Measurements from ENCODE around the gene WNT3A.

The WNT3A gene

DNA sequence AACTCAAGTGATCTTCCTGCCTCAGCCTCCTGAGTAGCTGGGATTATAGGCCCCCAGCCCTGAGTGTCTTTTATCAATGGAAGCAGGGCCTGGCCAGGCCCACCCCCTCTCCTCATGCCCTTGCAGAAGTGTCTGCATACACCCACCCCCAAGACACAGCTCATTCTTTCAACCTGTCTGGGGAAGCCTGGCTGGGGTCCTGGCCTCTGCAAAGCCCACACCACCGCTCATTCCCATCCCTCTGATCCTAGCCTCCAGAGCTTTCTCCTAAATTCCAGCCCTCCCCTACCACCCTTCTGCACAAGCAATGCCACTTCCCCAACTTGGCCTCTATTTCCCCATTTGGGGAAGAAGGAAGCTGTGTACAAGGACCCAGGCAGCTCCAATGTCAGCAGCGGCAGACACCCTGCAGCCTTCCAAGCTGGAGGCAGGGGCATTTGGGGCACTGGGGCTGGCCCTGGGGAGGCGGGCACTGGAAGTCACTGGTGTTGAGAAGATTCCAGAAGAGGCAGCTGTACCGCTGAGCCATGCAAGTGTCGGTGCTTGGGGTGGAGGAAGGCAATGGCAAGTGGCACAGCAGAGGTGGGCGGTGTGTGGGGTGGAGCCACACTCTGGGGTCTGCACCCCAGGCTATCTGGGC lies 42.0 kb downstream of the WNT3A start:
- DNase-seq = no peak

DNA sequence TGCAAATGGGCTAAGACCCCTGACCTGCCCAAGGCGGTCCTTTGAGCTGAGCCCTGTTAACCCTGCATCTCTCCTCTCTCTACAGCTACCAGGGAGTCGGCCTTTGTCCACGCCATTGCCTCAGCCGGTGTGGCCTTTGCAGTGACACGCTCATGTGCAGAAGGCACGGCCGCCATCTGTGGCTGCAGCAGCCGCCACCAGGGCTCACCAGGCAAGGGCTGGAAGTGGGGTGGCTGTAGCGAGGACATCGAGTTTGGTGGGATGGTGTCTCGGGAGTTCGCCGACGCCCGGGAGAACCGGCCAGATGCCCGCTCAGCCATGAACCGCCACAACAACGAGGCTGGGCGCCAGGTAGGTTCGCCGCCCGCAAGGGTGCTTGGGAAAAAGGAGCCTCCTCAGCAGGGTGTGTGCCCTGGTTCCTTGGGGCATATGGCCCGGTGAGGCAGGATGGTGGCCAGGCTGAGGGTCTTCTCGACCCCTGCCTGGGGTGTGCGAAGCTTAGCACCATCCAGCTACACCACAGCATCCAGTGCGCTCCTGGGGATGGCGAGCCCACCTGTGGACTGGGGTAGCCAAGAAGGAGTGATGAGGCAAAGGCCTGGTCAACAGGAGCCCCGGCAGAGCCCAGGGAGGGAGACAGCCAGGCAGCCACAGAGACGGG lies 43.9 kb downstream of the WNT3A start:
- no peak for DNase-seq

DNA sequence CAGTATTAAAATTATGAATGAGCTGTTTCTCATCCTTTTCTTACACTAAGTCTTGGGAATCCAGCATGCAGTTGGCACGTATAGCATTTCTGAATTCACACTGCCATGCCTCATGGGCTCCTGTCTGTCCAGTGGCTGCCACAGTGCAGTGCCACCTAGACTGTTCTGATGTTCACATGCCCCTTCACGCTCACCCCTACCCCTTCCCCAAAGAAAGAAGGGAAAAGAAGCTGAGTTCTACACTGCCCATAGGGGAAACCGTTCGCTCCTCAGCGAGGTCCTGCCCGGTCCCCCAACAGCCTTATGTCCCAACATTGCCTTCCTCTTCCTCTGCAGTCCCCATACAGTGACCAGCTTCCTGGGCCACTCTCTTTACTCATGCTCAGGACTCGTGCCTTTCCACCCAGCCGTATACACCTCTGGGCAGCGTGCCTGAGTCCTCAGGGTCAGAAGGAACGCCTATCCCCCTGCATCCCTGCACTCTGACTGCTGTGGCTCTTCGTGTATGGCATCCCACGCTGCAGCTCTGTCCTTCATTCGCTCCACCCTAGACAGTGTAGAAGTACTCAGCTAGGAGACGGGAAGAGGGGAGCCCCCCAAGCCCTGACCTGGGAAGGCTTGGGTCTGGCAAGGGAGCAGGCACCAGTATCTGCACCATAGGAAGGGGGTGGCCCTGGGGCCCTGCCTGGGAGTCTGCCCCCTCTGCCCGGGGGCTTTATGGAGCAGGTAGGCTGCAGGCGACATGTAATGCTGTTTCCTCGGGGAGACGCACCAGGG lies 51.6 kb downstream of the WNT3A start:
- no peak for DNase-seq

DNA sequence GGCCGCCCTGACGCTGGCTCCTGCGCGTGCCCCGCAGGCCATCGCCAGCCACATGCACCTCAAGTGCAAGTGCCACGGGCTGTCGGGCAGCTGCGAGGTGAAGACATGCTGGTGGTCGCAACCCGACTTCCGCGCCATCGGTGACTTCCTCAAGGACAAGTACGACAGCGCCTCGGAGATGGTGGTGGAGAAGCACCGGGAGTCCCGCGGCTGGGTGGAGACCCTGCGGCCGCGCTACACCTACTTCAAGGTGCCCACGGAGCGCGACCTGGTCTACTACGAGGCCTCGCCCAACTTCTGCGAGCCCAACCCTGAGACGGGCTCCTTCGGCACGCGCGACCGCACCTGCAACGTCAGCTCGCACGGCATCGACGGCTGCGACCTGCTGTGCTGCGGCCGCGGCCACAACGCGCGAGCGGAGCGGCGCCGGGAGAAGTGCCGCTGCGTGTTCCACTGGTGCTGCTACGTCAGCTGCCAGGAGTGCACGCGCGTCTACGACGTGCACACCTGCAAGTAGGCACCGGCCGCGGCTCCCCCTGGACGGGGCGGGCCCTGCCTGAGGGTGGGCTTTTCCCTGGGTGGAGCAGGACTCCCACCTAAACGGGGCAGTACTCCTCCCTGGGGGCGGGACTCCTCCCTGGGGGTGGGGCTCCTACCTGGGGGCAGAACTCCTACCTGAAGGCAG lies 52.3 kb downstream of the WNT3A start:
- no peak for DNase-seq

DNA sequence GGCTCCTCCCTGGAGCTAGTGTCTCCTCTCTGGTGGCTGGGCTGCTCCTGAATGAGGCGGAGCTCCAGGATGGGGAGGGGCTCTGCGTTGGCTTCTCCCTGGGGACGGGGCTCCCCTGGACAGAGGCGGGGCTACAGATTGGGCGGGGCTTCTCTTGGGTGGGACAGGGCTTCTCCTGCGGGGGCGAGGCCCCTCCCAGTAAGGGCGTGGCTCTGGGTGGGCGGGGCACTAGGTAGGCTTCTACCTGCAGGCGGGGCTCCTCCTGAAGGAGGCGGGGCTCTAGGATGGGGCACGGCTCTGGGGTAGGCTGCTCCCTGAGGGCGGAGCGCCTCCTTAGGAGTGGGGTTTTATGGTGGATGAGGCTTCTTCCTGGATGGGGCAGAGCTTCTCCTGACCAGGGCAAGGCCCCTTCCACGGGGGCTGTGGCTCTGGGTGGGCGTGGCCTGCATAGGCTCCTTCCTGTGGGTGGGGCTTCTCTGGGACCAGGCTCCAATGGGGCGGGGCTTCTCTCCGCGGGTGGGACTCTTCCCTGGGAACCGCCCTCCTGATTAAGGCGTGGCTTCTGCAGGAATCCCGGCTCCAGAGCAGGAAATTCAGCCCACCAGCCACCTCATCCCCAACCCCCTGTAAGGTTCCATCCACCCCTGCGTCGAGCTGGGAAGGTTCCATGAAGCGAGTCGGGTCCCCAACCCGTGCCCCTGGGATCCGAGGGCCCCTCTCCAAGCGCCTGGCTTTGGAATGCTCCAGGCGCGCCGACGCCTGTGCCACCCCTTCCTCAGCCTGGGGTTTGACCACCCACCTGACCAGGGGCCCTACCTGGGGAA lies 53.0 kb downstream of the WNT3A start:
- DNase-seq = peak; percentile 39

DNA sequence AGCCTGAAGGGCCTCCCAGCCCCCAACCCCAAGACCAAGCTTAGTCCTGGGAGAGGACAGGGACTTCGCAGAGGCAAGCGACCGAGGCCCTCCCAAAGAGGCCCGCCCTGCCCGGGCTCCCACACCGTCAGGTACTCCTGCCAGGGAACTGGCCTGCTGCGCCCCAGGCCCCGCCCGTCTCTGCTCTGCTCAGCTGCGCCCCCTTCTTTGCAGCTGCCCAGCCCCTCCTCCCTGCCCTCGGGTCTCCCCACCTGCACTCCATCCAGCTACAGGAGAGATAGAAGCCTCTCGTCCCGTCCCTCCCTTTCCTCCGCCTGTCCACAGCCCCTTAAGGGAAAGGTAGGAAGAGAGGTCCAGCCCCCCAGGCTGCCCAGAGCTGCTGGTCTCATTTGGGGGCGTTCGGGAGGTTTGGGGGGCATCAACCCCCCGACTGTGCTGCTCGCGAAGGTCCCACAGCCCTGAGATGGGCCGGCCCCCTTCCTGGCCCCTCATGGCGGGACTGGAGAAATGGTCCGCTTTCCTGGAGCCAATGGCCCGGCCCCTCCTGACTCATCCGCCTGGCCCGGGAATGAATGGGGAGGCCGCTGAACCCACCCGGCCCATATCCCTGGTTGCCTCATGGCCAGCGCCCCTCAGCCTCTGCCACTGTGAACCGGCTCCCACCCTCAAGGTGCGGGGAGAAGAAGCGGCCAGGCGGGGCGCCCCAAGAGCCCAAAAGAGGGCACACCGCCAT lies 53.8 kb downstream of the WNT3A start:
- no peak for DNase-seq

DNA sequence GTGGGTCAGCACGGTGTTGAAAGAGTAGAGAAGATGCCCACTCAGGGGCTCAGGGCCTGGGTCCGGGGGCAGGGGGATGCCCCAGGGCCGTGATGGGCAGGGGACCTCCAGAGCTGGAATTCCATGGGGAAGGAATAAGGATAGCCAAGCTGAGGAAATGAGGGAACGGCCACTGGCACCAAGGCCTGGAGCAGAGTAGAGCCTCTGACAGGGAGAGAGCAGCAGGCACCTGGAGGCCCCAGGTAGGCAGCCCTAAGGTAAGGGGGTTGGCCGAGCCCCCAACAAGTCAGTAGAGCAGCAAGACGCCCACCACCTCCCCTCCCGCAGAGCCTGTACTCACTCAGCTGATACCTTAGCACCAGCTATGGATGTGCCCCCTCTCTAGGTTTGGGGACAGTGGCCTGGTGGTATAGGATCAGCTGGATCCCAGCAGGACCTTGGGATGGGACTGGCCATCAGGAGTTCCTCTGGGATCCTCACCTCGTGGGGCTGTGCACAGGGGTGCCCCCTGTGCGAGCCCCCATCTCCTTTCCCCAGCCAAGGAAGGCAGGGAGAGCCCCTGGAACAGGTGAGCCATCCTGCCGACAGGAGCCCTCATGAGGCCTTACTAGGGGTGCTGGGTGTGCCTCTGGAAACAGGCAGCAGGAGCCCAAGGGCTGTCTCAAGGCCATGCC lies 54.8 kb downstream of the WNT3A start:
- DNase-seq = no peak

DNA sequence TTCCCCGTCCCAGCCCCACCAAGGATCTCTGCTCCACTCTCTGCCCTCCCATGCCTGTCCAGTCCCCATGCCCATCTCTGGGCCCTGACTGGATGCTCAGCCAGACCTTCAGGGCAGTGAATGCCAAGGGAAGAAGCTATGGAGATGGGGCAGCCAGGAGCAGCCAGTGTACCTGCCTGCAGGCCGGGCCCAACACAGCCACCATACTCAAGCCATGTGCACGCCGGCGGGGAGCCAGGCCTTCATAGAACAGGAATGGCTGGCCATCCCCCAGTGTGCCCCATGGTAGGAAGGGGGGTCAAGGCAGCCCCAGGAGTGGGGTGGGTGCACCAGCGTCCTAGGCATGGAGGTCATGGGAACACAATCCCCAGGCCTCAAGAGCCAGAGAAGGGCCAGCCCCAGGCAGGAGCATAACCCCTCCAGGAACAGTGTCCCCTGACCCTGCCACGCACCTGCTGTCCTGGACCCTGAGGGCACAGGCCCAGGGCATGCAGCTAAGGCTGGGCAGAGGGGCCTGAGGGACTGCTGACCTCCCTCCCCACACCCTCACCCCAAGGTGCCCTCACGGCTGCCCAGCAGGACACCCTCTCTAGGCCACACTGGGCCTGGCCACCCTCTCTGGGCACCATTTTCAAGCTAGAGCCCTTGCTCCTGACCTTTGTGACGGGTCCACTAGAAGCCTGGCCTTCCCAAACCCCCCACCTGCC lies 55.4 kb downstream of the WNT3A start:
- DNase-seq = no peak

DNA sequence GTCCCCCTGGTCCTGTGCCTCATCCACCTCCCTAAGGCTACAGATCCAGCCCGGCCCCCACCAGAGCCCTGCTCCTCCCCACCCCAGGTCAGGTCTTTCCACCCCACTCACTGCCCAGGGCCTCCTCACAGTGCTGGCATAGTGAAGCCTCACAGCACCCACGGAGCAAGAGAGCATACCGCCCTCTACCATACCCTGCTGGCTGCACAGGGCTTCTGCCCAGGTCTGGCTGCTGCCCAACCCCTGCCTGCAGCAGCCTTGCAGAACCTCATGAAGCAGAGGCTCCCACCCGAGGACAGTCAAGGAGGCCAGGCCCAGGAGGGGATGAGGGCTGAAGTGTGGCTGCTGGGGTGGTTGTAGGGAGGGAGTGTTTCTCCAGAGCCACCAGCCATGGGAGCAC lies 56.0 kb downstream of the WNT3A start:
- DNase-seq = no peak

DNA sequence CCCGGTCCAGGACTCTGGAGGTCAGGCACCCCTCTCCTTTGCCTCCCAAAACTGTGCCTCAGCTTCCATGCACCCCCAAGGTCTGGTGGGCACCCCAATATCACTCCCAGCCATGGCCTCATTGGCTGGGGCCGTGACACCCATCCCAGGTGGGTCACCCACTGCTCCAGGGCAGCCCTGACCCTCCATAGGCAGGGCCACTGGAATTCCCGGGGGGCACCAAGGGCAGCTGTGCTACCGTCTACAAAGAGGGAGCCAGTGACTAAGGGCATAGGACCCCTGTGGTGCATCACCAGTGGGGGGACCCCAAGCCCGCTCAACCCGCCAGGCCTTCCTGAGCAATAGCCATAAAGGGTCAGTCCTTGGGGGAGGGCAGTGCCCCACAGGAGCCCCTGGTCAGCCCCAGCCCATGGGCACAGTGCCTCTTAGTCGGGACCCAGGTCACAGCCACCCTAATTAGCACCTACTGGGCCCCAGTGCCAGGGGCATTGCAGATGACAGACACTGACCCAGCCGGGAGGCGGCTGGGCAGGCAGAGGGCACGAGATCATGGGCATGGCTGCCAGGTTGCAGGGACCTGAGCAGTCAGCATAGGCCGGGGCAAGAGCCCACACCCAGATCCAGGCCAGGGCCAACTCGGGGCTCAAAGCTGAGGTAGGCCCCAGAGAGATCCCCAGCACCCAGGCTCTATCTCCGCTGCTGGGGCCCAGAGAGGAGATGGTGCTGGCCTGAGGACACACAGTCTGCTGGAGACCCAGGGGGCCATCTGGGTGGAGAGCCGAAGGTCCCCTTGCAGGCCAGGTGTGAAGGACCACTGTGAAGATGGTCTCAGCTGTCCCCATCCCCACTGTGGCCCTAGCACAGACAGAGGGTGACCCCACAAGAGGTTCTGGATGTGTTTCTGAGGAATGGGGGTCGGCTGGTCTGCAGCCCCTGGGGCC lies 56.7 kb downstream of the WNT3A start:
- no peak for DNase-seq

DNA sequence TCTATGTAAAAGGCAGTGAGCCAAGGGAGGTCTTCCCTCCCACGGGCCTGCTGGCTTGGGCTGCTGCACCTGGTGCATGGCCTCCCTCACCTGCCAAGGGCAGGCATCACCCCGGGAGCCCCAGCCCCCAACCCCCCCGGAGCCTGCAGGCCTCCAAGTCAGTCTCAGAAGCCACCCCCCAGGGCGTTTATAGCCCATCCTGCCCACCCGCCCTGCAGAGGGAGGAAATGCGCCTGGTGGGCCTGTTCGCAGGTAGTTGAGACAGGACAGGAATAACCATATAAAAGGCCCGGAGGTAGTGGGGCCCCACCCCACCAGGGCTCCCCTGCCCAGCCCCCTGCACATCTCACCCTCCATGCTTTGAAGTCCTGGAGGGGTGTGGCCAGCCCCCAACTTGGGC lies 57.5 kb downstream of the WNT3A start:
- no peak for DNase-seq

DNA sequence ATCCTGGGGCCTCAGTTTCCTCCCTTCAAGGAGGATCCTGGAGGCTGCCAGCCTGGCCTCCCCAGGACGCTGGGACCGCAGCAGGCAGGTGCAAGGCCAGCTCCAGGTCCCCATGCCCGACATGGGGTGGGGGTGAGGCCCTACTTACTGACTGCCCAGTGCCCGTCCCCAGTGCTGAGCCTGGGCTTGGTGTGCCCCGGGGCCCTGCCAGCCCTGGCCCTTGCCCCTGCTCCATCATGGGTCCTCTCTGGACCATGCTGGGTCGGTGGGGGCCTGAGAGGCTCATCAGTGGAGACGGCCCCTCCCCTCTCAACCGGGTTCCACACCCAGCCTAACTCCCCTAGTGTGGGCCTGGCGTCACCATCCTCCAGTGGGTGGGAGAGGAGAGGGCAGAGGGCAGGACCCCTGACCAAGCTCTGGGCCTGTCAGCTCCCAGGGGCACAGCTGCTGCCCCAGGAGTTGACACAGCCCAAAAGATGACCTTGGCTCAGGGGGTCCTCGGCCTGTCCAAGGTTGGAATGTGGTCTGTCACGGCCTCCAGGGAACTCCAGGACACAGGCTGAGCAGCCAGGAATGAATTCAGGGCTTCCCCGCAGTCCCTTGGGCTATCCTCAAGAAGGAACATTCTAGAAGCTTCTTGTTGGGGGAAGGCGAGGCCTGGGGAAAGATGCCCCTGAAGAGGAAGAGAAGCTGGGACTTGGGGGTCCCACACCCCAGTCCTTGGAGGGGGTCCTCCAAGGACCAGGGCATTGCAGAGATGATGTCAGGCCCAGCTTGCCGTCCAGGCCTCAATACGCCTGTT lies 58.1 kb downstream of the WNT3A start:
- DNase-seq = no peak

DNA sequence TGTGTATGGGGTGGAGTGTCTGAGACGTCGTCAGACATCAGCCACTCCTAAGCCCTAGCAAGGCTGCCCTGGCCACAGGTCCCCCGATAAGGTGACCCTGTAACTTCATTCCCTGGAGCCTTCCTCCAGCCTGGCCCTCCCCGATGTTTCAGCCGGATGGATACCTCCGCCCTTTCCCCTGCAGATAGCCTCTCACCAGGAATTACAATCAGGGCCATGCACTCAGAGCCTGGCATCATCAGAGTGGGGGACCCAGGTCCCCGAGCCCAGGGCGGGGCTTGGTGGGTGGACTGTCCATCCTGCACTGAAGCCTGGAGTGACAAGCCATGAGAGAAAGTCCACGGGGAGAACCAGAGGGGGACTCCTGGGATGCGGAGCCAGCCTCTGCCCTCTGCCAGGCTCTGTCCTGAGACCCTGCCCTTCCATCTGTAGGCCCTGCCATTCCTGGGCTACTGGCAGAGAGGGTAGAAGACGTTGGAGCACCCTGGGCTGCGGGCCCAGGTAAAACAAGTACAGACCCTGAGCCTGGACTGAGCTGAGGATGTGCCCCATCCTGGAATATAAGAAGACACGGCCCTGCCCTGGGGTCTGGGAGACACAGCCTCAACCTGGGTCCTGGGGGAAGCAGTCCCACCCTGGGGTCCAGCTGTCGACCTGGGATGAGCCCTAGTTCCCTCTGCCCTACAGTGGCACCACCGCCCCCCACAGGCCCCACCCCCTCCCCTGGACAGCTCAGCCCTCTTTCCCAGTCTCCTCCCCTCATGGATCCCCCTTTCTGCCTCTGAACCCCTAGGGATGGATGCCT lies 58.9 kb downstream of the WNT3A start:
- DNase-seq = no peak

DNA sequence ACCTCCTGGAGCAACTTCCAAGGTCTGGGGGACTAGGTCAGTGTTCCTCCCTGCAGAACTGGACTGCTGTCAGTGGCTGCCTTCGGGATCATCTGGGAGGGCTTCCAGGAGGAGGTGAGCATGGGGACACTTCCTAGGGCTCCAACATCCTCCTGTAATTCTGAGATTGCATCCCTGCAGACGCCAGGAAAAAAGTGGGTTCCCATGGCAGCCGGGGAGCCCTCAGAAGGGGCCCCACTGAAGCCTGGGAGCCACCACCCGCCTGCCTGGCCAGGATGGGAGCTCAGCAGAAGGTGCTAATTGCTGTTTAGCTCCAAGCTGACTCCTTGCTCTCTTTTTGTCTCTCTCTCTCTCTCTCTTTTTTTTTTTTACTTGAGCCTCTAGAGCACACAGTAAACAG lies 59.6 kb downstream of the WNT3A start:
- DNase-seq = no peak

DNA sequence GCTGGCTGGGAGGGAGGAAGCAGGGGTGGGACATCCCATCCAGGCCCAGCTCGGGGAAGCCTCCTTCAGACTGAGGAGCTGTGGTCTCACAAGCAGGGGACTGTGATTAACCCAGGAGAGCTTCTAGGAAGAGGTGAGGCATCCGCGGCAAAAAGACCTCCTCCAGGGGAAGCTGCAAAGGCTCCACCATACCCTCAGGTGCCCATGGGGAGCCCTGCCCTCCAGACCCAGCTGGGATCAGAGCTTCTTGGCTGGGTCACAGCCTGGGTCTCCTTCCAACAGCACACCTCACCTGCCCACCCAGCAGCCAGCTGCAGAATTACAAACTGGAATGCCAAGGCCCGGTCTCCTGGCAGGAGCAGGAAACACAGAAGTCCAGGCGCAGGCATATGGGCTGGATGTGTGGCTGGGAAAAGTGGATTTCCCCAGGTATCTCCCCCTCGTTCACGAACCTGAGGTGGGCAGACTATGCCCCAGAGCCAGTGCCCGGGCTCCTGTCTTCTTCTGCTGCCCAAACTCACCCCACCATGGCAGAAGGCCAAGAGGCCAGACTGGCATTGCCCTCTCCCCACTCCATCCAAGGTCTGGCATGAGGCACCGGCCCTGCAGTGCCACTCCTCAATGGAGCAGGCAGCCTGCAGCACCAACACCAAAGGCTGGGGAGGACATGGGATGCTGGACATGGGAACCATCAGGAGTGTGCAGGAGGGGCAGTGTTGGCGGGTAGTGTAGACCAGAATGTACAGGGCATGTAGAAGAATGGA lies 60.3 kb downstream of the WNT3A start:
- DNase-seq = no peak

DNA sequence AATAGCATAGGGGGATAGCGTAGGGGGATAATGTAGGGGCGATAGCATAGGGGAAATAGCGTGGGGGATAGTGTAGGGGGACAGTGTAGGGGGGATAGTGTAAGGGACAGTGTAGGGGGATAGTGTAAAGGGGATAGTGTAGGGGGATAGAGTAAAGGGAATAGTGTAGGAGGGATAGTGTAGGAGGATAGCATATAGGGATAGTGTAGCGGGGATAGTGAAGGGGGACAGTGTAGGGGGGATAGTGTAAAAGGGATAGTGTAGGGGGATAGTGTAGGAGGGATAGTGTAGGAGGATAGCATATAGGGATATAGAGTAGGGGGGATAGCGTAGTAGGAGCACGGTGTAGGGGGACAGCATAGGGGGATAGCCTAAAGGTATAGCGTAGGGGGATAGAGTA lies 61.6 kb downstream of the WNT3A start:
- no peak for DNase-seq

DNA sequence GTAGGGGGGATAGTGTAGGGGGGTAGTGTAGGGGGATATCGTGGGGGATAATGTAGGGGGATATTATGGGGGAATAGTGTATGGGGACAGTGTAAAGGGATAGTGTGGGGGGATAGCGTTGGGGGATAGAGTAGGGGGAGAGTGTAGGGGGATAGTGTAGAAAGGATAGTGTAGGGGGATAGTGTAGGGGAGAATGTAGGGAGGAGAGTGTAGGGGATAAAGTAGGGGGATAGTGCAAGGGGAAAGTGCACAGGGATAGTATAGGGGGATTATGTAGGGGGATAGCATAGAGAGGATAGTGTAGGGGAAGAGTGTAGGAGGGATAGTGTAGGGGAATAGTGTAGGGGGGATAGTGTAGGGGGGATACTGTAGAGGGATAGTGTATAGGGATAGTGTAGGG lies 63.4 kb downstream of the WNT3A start:
- DNase-seq = no peak
